Fibroblast of lung (primary cell): ENCODE measurements around the gene MAML3. TPM values are rescaled to one million over a fixed set of nuclear protein-coding genes. Genes with fewer than 3 reads are reported as not detected.

Experiments used
- DNase-seq, 2 donors: peaks; one replicate each; pipeline versions ENCODE4 v3.0.0 to v3.0.0-alpha.2; 2010; ENCODE audit warnings: low read depth in 2 of 2
- H2AFZ ChIP-seq: 2 replicates; pipeline ENCODE4 v1.5.1; 2012; ENCODE audit warnings: low read length, control low read depth, inconsistent platforms
- H3K27ac ChIP-seq: 2 replicates; pipeline ENCODE4 v1.5.1; 2011; ENCODE audit warnings: low read length, control low read depth; ENCODE audit not compliant: insufficient read depth
- H3K27me3 ChIP-seq: 2 replicates; pipeline ENCODE4 v1.5.1; 2011; ENCODE audit warnings: mild to moderate bottlenecking, low read length; ENCODE audit not compliant: control insufficient read depth, insufficient read depth
- H3K36me3 ChIP-seq: 2 replicates; pipeline ENCODE4 v1.5.1; 2011; ENCODE audit warnings: low read length; ENCODE audit not compliant: control insufficient read depth, insufficient read depth
- H3K4me1 ChIP-seq: 2 replicates; pipeline ENCODE4 v1.5.1; 2011; ENCODE audit warnings: low read length; ENCODE audit not compliant: control insufficient read depth, insufficient read depth; ENCODE audit errors: extremely low read depth
- H3K4me2 ChIP-seq: 2 replicates; pipeline ENCODE4 v1.5.1; 2011; ENCODE audit warnings: low read length, control low read depth; ENCODE audit not compliant: insufficient read depth; ENCODE audit errors: extremely low read depth
- H3K4me3 ChIP-seq, 4 experiments: fragments of 200-600 bp in 1 of 4; sonication (generic) in 1 of 4; replicated peaks in 1 of 4; 2 replicates each; pipeline ENCODE4 v1.5.1; 2011 to 2016; ENCODE audit warnings: low read length in 4 of 4, low read depth in 3 of 4, mild to moderate bottlenecking in 3 of 4, control low read depth in 2 of 4, inconsistent platforms in 1 of 4, mixed read lengths in 1 of 4; ENCODE audit not compliant: insufficient read depth in 1 of 4; ENCODE audit errors: control extremely low read depth in 1 of 4
- H3K79me2 ChIP-seq: 2 replicates; pipeline ENCODE4 v1.5.1; 2012; ENCODE audit warnings: mild to moderate bottlenecking, low read length, inconsistent platforms; ENCODE audit not compliant: control insufficient read depth, insufficient read depth
- H3K9ac ChIP-seq: 2 replicates; pipeline ENCODE4 v1.5.1; 2011; ENCODE audit warnings: mild to moderate bottlenecking, low read length, control low read depth; ENCODE audit not compliant: insufficient read depth
- H3K9me3 ChIP-seq: 2 replicates; pipeline ENCODE4 v1.5.1; 2012; ENCODE audit warnings: low read depth, low read length; ENCODE audit not compliant: control insufficient read depth, insufficient read depth
- H4K20me1 ChIP-seq: 2 replicates; pipeline ENCODE4 v1.5.1; 2011; ENCODE audit warnings: low read length; ENCODE audit not compliant: control insufficient read depth, insufficient read depth; ENCODE audit errors: extremely low read depth
- EZH2 ChIP-seq: IDR thresholded peaks from 2 replicates; pipeline ENCODE4 v1.5.1; 2012; ENCODE audit warnings: low read length, control low read depth, mild to moderate bottlenecking; ENCODE audit errors: missing control alignments
- polyA plus RNA-seq, 2 donors: library from polyadenylated mRNA; depleted of rRNA in 1 of 2; stranded (reverse) in 1 of 2; unstranded in 1 of 2; fragments of >200 nt; gene quantifications; 2 replicates each; pipeline ENCODE4 v1.2.1, GENCODE V29; 2011 to 2012; ENCODE audit warnings: missing spikeins in 1 of 2
- total RNA-seq: library from RNA; depleted of rRNA; stranded (reverse); fragments of >200 nt; gene quantifications from 2 replicates; pipeline ENCODE4 v1.2.1, GENCODE V29; 2014
- TF ChIP-seq, protein P1 (sequence below), 2 donors: IDR thresholded peaks in 1 of 2; conservative IDR thresholded peaks in 1 of 2; 1 replicate in 1 of 2; 2 replicates in 1 of 2; pipeline ENCODE4 v1.5.1; 2011 to 2012; ENCODE audit warnings: low read length in 2 of 2, control low read depth in 1 of 2, inconsistent platforms in 1 of 2, low read depth in 1 of 2, mild to moderate bottlenecking in 1 of 2

Gene MAML3
- total and polyA plus RNA-seq, 2 donors (not counting 1 experiment from before 2014, with no cell fraction given): 2.0 to 2.8 TPM

DNA sequence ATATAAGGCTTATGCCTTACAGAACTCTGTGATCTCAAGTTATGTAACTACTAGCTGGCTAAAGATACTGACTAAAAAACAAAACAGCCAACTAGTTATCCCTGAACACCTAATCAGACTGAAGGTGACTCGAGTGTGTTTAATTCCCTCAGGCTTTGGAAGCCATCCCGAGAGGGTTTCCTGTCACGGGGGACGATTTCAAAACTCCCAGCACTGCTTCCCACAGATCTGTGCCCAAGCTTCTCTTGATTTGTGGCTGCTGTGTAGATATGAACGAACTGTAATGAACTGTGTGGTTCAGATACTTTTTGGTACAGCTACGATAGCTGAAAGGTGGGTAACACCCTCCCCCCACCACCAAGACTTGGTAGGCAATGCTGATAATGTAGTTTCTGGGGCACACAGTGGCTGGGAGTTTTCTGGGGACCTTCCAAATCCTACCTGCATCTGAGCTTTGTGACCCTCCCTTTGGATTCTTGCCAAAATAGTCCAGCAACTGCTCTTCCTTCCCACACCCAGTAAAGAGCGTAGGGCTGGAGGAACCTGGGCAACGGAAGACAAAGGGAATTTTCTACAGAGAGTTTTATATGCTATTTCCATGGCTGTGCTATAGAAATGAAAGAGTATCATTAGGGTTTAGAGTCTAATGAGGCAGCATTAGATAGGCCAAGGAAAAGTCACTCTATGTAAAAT is 339.5 kb downstream of the MAML3 start:
- peak; percentile 42 to 55 for DNase-seq
- Histone ChIP-seq H3K4me3 (no peak overlapping the region), H2AFZ (peak overlapping the region; percentile 13)

DNA sequence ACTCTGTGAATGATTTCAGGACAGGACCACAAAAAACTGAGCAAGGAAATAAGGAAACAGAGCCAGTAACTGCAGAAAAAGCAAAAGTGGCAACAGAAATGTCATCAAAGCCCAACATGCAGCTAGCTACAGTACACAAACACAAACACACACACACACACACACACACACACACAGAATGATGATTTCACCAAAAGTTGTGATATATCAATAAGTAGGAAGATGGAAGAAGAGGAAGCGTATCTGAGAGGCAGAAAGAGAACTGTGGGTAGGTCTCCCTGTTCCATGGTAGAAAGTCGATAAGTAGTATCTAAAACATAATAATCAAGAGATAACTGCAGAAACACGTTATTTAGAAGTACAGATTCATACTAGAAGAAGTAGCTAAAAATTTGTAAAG is 340.1 kb downstream of the MAML3 start:
- peaks cover 18% of the 10 kb centered on the region for H3K4me1 ChIP-seq
- TF ChIP-seq, protein P1, sequence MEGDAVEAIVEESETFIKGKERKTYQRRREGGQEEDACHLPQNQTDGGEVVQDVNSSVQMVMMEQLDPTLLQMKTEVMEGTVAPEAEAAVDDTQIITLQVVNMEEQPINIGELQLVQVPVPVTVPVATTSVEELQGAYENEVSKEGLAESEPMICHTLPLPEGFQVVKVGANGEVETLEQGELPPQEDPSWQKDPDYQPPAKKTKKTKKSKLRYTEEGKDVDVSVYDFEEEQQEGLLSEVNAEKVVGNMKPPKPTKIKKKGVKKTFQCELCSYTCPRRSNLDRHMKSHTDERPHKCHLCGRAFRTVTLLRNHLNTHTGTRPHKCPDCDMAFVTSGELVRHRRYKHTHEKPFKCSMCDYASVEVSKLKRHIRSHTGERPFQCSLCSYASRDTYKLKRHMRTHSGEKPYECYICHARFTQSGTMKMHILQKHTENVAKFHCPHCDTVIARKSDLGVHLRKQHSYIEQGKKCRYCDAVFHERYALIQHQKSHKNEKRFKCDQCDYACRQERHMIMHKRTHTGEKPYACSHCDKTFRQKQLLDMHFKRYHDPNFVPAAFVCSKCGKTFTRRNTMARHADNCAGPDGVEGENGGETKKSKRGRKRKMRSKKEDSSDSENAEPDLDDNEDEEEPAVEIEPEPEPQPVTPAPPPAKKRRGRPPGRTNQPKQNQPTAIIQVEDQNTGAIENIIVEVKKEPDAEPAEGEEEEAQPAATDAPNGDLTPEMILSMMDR (conservative IDR thresholded peaks at IDR 0.05 in 1 of 2, IDR thresholded peaks at IDR 0.05 in 1 of 2; ENCODE audit: low read depth in 1 of 2, low read length in 2 of 2): no peak
- no peak for TF ChIP-seq EZH2
- H3K9me3 ChIP-seq: no peaks in the 10 kb centered on the region
- no peaks in the 10 kb centered on the region for H3K36me3 ChIP-seq
- H3K9ac ChIP-seq: no peak overlapping the region
- no peaks in the 10 kb centered on the region for H4K20me1 ChIP-seq
- H3K4me3 ChIP-seq: no peak overlapping the region
- no peak for DNase-seq
- no peak overlapping the region for H2AFZ ChIP-seq
- H3K4me2 ChIP-seq: no peak overlapping the region
- H3K27ac ChIP-seq: no peak overlapping the region
- no peaks in the 10 kb centered on the region for H3K79me2 ChIP-seq
- H3K27me3 ChIP-seq: no peaks in the 10 kb centered on the region

More for the DNA sequence above, 339.5 kb downstream of the MAML3 start:
- H3K9me3 ChIP-seq: no peaks in the 10 kb centered on the region
- TF ChIP-seq EZH2: no peak
- TF ChIP-seq, protein P1 (conservative IDR thresholded peaks at IDR 0.05 in 1 of 2, IDR thresholded peaks at IDR 0.05 in 1 of 2; ENCODE audit: low read depth in 1 of 2, low read length in 2 of 2): no peak
- peak overlapping the region; percentile 45 for H3K4me2 ChIP-seq
- H3K79me2 ChIP-seq: no peaks in the 10 kb centered on the region
- H3K27ac ChIP-seq: no peak overlapping the region
- H3K9ac ChIP-seq: no peak overlapping the region
- H3K27me3 ChIP-seq: no peaks in the 10 kb centered on the region
- H4K20me1 ChIP-seq: no peaks in the 10 kb centered on the region
- peaks cover 18% of the 10 kb centered on the region for H3K4me1 ChIP-seq
- H3K36me3 ChIP-seq: no peaks in the 10 kb centered on the region

DNA sequence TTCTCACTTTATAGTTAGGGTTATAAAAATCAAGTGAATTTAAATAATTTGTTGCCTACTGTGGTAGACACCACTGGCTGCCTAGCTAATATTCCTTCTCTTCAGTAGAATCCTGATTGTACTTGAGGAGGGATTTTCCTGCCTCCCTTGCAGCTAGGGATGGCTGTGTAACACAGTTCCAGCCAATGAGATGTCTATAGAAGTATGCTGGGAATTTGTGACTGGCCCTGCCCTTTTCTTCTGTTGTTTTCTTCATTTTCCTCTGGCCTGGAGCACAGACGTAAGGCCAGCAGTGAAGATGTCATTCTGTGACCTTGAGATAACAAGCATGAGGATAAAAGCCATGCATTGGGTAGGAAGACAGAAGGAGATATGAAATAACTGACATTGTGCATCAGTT is 343.3 kb downstream of the MAML3 start:
- Histone ChIP-seq H2AFZ (no peak overlapping the region), H3K4me2 (no peak overlapping the region), H3K36me3 (no peaks in the 10 kb centered on the region), H3K4me1 (peaks cover 12% of the 10 kb centered on the region), H3K4me3 (no peak overlapping the region), H3K9me3 (no peaks in the 10 kb centered on the region), H3K27ac (no peak overlapping the region), H3K27me3 (no peaks in the 10 kb centered on the region), H3K9ac (no peak overlapping the region), H4K20me1 (no peaks in the 10 kb centered on the region), H3K79me2 (no peaks in the 10 kb centered on the region)
- DNase-seq: no peak
- TF ChIP-seq EZH2: no peak
- TF ChIP-seq, protein P1 (conservative IDR thresholded peaks at IDR 0.05 in 1 of 2, IDR thresholded peaks at IDR 0.05 in 1 of 2; ENCODE audit: low read depth in 1 of 2, low read length in 2 of 2): no peak
